HEK293T (cell line): ENCODE results near the gene PIP5K1B.

Source experiments
- CTCF ChIA-PET: fragments of 350-600 bp; formaldehyde crosslinking; extraction: SDS; loops from one replicate; lab custom pipeline; 2021; ENCODE audit warnings: antibody characterized with exemption, inconsistent platforms; lab: Yijun Ruan, JAX
- POLR2A ChIA-PET: fragments of 350-600 bp; formaldehyde crosslinking; extraction: SDS; loops from one replicate; lab custom pipeline; 2020; ENCODE audit warnings: antibody characterized with exemption, inconsistent platforms; lab: Yijun Ruan, JAX
- DNase-seq: peaks from one replicate; pipeline ENCODE4 v3.0.0; 2012; ENCODE audit warnings: mixed read lengths; ENCODE audit errors: extremely low spot score
- ARNT ChIP-seq: fragments of 450-650 bp; IDR thresholded peaks from 2 replicates; pipeline ENCODE4 v1.6.1; 2017; ENCODE audit warnings: mild to moderate bottlenecking
- BHLHE40 ChIP-seq: fragments of 450-650 bp; IDR thresholded peaks from 2 replicates; pipeline ENCODE4 v1.6.1; 2016; ENCODE audit warnings: mild to moderate bottlenecking, moderate library complexity, borderline replicate concordance
- CTBP1 ChIP-seq: fragments of 450-650 bp; IDR thresholded peaks from 2 replicates; pipeline ENCODE4 v1.6.1; 2016; ENCODE audit warnings: borderline replicate concordance
- ELF4 ChIP-seq: fragments of 450-650 bp; IDR thresholded peaks from 2 replicates; pipeline ENCODE4 v1.6.1; 2017; ENCODE audit warnings: antibody characterized with exemption
- FOXA1 ChIP-seq: fragments of 450-650 bp; IDR thresholded peaks from 2 replicates; pipeline ENCODE4 v1.6.1; 2016; ENCODE audit warnings: mild to moderate bottlenecking
- FOXK2 ChIP-seq: fragments of 450-650 bp; IDR thresholded peaks from 2 replicates; pipeline ENCODE4 v1.6.1; 2016; ENCODE audit warnings: mild to moderate bottlenecking
- FOXM1 ChIP-seq: fragments of 450-650 bp; IDR thresholded peaks from 2 replicates; pipeline ENCODE4 v1.6.1; 2017; ENCODE audit warnings: mild to moderate bottlenecking, borderline replicate concordance
- HDGF ChIP-seq: fragments of 450-650 bp; IDR thresholded peaks from 2 replicates; pipeline ENCODE4 v1.6.1; 2017; ENCODE audit warnings: antibody characterized with exemption, borderline replicate concordance
- L3MBTL2 ChIP-seq: fragments of 450-650 bp; conservative IDR thresholded peaks from 2 replicates; pipeline ENCODE4 v1.6.1; 2016; ENCODE audit warnings: mild to moderate bottlenecking
- LEF1 ChIP-seq: fragments of 450-650 bp; IDR thresholded peaks from 2 replicates; pipeline ENCODE4 v1.6.1; 2017; ENCODE audit warnings: mild to moderate bottlenecking, borderline replicate concordance
- NFRKB ChIP-seq: fragments of 450-650 bp; IDR thresholded peaks from 2 replicates; pipeline ENCODE4 v1.6.1; 2016; ENCODE audit warnings: mild to moderate bottlenecking, moderate library complexity
- PKNOX1 ChIP-seq: fragments of 450-650 bp; IDR thresholded peaks from 2 replicates; pipeline ENCODE4 v1.6.1; 2016
- SP1 ChIP-seq: fragments of 450-650 bp; IDR thresholded peaks from 2 replicates; pipeline ENCODE4 v1.6.1; 2017
- SUZ12 ChIP-seq: fragments of 450-650 bp; IDR thresholded peaks from 2 replicates; pipeline ENCODE4 v1.6.1; 2016; ENCODE audit warnings: mild to moderate bottlenecking
- TARDBP ChIP-seq: fragments of 450-650 bp; IDR thresholded peaks from 2 replicates; pipeline ENCODE4 v1.6.1; 2016
- ZNF384 ChIP-seq: fragments of 450-650 bp; IDR thresholded peaks from 2 replicates; pipeline ENCODE4 v1.6.1; 2016

Gene PIP5K1B

GRCh38 chr9:68760674-68761333 is 55.8 kb downstream of the PIP5K1B start:
- ChIA-PET CTCF (no interaction called here), POLR2A (no interaction called here)
- no peak for DNase-seq
- no peak for TF ChIP-seq SP1
- TF ChIP-seq NFRKB = no peak
- TF ChIP-seq FOXK2 = no peak
- TF ChIP-seq ARNT = no peak

DNA sequence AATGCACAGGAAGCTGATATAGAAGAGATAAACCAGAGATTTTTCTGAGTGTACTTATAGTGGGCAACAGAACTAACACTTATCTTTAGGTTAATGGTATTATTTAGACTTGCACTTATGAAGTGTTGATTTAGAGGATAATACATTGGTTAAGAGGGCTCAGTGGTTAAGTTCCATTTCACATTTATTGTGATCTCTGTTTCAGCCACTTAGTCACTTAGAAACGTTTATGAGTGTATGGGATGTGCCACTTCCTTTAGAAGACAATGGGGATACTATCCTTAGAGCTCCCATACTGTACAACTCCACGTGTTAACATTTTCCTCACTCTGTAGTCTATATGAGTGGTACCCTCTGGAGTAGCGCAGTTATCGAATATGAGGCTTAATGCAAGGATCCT is 57.5 kb downstream of the PIP5K1B start:
- DNase-seq = no peak
- CTCF ChIA-PET = no interaction called here
- POLR2A ChIA-PET = no interaction called here
- no peak for TF ChIP-seq ELF4
- no peak for TF ChIP-seq FOXM1
- TF ChIP-seq ARNT = no peak
- no peak for TF ChIP-seq HDGF
- TF ChIP-seq TARDBP = no peak
- TF ChIP-seq BHLHE40 = no peak
- TF ChIP-seq CTBP1 = no peak
- no peak for TF ChIP-seq FOXA1
- no peak for TF ChIP-seq PKNOX1
- TF ChIP-seq FOXK2 = no peak
- TF ChIP-seq ZNF384 = no peak
- TF ChIP-seq L3MBTL2 = no peak
- TF ChIP-seq SP1 = no peak
- no peak for TF ChIP-seq SUZ12
- TF ChIP-seq NFRKB = no peak

- no peak for DNase-seq
- ChIA-PET CTCF (no interaction called here), POLR2A (no interaction called here)
These were observed 58.1 kb downstream of the PIP5K1B start for GRCh38 chr9:68763104-68763503.

GRCh38 chr9:68768619-68769018 is 63.6 kb downstream of the PIP5K1B start:
- no peak for DNase-seq
- no peak for TF ChIP-seq SP1
- TF ChIP-seq L3MBTL2 = no peak
- TF ChIP-seq ZNF384 = no peak
- no peak for TF ChIP-seq ARNT
- TF ChIP-seq TARDBP = no peak
- no peak for TF ChIP-seq ELF4
- ChIA-PET POLR2A (no interaction called here), CTCF (no interaction called here)

More at GRCh38 chr9:68763104-68763503, 58.1 kb downstream of the PIP5K1B start:
- no peak for TF ChIP-seq BHLHE40
- TF ChIP-seq ZNF384 = no peak
- no peak for TF ChIP-seq FOXM1
- no peak for TF ChIP-seq L3MBTL2
- no peak for TF ChIP-seq FOXK2
- no peak for TF ChIP-seq ELF4
- no peak for TF ChIP-seq SP1
- no peak for TF ChIP-seq HDGF
- TF ChIP-seq LEF1 = no peak
- TF ChIP-seq NFRKB = no peak
- no peak for TF ChIP-seq TARDBP
- TF ChIP-seq PKNOX1 = no peak
- no peak for TF ChIP-seq CTBP1

DNA sequence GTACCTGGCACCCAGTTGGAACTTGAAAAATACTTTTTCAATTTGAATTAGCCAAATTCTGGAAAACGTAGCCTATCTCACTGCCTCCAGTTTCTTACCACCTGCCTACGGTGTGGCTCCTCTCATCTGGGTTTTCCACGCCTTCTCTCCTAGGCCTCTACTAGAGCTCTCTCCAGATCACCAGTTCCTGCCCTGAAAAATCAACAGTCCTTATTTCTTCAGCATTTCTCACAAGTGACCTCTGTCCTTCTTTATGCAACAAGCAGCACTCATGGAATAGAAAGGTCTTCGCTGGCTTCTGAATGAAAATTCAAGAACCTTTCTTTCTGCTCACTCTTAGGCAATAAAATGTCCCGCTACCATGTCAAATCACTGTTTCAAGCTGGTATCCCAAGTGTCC is 64.8 kb downstream of the PIP5K1B start:
- DNase-seq = no peak
- ChIA-PET POLR2A (no interaction called here), CTCF (no interaction called here)
- TF ChIP-seq HDGF = no peak
- TF ChIP-seq LEF1 = no peak
- no peak for TF ChIP-seq PKNOX1
- no peak for TF ChIP-seq L3MBTL2
- no peak for TF ChIP-seq TARDBP
- no peak for TF ChIP-seq FOXK2
- TF ChIP-seq ELF4 = no peak
- TF ChIP-seq ZNF384 = no peak
- no peak for TF ChIP-seq FOXA1
- no peak for TF ChIP-seq BHLHE40

- no peak for TF ChIP-seq NFRKB
- TF ChIP-seq ELF4 = no peak
- no peak for TF ChIP-seq ZNF384
- no peak for TF ChIP-seq FOXK2
- TF ChIP-seq CTBP1 = no peak
- TF ChIP-seq SUZ12 = no peak
- TF ChIP-seq L3MBTL2 = no peak
- no peak for TF ChIP-seq FOXA1
- no peak for TF ChIP-seq ARNT
- no peak for TF ChIP-seq PKNOX1
- TF ChIP-seq LEF1 = no peak
- no peak for TF ChIP-seq FOXM1
- TF ChIP-seq SP1 = no peak
- TF ChIP-seq TARDBP = no peak
- TF ChIP-seq HDGF = no peak
- no peak for TF ChIP-seq BHLHE40
- ChIA-PET CTCF (no interaction called here), POLR2A (interaction anchor here (1.0 kb wide), 1 partner anchor 8 kb away, joined by 3 read pairs; a partner anchor contains a TSS)
- DNase-seq = no peak
These were observed 66.3 kb downstream of the PIP5K1B start for GRCh38 chr9:68771376-68771775.
